NB4 (cell line): Measurements from ENCODE around the gene DNAJC1.

Experiments
- CTCF ChIP-seq: IDR thresholded peaks from one replicate; pipeline ENCODE4 v1.5.1; 2012; ENCODE audit warnings: low read depth, low read length
- MYC ChIP-seq: IDR thresholded peaks from 2 replicates; pipeline ENCODE4 v1.6.1; 2011; ENCODE audit warnings: low read depth, low read length
- POLR2A ChIP-seq: IDR thresholded peaks from 2 replicates; pipeline ENCODE4 v1.6.1; 2011; ENCODE audit warnings: mild to moderate bottlenecking; ENCODE audit not compliant: insufficient read length; ENCODE audit errors: extremely low read depth

- TF ChIP-seq CTCF (no peak), POLR2A (no peak), MYC (no peak)
These were observed 189.6 kb downstream of the DNAJC1 start for GRCh38 chr10:21813946-21814345.
